Measurements from ENCODE around the gene UBL4A.

The UBL4A gene

GRCh38 chrX:154436983-154437752 lies 49.2 kb downstream of the UBL4A start, which contains the start of gene GDI1:
Gene GDI1 (plus strand): TSS chrX:154437154. CDS start chrX:154437255, 101 bp downstream.
- no peak within 1 kb of the TSS for H2AFZ ChIP-seq (ENCODE audit: low read length, unreplicated experiment)
- H3K27ac ChIP-seq (ENCODE audit: low read depth, low read length): peak within 1 kb of the TSS; percentile 72
- peaks cover 3% of the 10 kb centered on the region for H3K4me1 ChIP-seq (ENCODE audit: control insufficient read depth, insufficient read depth, low read length, unreplicated experiment)
- H3K4me3 ChIP-seq (ENCODE audit: low read depth, low read length): peak within 1 kb of the TSS; percentile 87
- no peaks in the 10 kb centered on the region for H3K36me3 ChIP-seq (ENCODE audit: insufficient read depth, low read length)
- no peaks in the 10 kb centered on the region for H3K27me3 ChIP-seq (ENCODE audit: insufficient read depth, low read length)
- peaks cover 33% of the 10 kb centered on the region for H3K79me2 ChIP-seq (ENCODE audit: control insufficient read depth, insufficient read depth, low read length, unreplicated experiment)

- Histone ChIP-seq H3K4me1 (ENCODE audit: control insufficient read depth, insufficient read depth, low read length, unreplicated experiment) (peaks cover 3% of the 10 kb centered on the region), H2AFZ (ENCODE audit: low read length, unreplicated experiment) (no peak overlapping the region), H3K79me2 (ENCODE audit: control insufficient read depth, insufficient read depth, low read length, unreplicated experiment) (peaks cover 33% of the 10 kb centered on the region), H3K4me3 (ENCODE audit: low read depth, low read length) (peak overlapping the region; percentile 87), H3K27me3 (ENCODE audit: insufficient read depth, low read length) (no peaks in the 10 kb centered on the region), H3K27ac (ENCODE audit: low read depth, low read length) (peak overlapping the region; percentile 72), H3K36me3 (ENCODE audit: insufficient read depth, low read length) (no peaks in the 10 kb centered on the region)
These were observed 49.9 kb downstream of the UBL4A start for GRCh38 chrX:154436374-154436982.

- H2AFZ ChIP-seq (ENCODE audit: low read length, unreplicated experiment): no peak overlapping the region
- H3K4me1 ChIP-seq (ENCODE audit: control insufficient read depth, insufficient read depth, low read length, unreplicated experiment): peaks cover 3% of the 10 kb centered on the region
- no peaks in the 10 kb centered on the region for H3K36me3 ChIP-seq (ENCODE audit: insufficient read depth, low read length)
- H3K79me2 ChIP-seq (ENCODE audit: control insufficient read depth, insufficient read depth, low read length, unreplicated experiment): peaks cover 32% of the 10 kb centered on the region
- H3K27me3 ChIP-seq (ENCODE audit: insufficient read depth, low read length): no peaks in the 10 kb centered on the region
- H3K4me3 ChIP-seq (ENCODE audit: low read depth, low read length): no peak overlapping the region
- H3K27ac ChIP-seq (ENCODE audit: low read depth, low read length): no peak overlapping the region
These were observed 51.2 kb downstream of the UBL4A start for GRCh38 chrX:154435171-154435733.

GRCh38 chrX:154434394-154435168 lies 51.8 kb downstream of the UBL4A start:
- no peak overlapping the region for H3K27ac ChIP-seq (ENCODE audit: low read depth, low read length)
- H3K36me3 ChIP-seq (ENCODE audit: insufficient read depth, low read length): no peaks in the 10 kb centered on the region
- H3K4me3 ChIP-seq (ENCODE audit: low read depth, low read length): no peak overlapping the region
- H3K79me2 ChIP-seq (ENCODE audit: control insufficient read depth, insufficient read depth, low read length, unreplicated experiment): peaks cover 30% of the 10 kb centered on the region
- peaks cover 3% of the 10 kb centered on the region for H3K4me1 ChIP-seq (ENCODE audit: control insufficient read depth, insufficient read depth, low read length, unreplicated experiment)
- no peaks in the 10 kb centered on the region for H3K27me3 ChIP-seq (ENCODE audit: insufficient read depth, low read length)
- H2AFZ ChIP-seq (ENCODE audit: low read length, unreplicated experiment): no peak overlapping the region

Measured in ACC112 (cell line).